C4-2B (cell line): ENCODE data around the gene GRK5.

Experiments
- CTCF ChIP-seq: fragments of 450-650 bp; conservative IDR thresholded peaks from 2 replicates; pipeline ENCODE4 v1.5.1; 2017; ENCODE audit warnings: mild to moderate bottlenecking
- ZFX ChIP-seq: fragments of 450-650 bp; IDR thresholded peaks from 2 replicates; pipeline ENCODE4 v1.6.1; 2017

DNA sequence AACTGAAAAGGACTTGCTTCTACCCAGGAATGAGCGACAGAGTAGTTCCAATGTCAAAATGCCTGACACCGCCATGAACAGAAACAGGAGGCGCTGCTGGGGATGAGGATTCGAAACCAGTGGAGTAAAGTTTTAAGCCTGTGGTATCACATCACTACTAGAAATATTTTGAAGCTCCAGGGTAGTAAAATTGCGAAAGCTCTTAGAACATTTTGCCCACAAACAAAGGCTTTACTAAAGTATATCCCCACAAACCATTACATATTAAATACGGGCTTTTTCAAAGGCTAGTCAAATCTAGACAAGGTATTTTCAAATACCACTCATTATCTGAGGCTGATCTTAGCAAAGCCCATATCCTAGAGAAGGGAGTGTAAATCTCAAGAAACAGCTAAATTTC, 31.2 kb upstream of the GRK5 start:
- no peak for TF ChIP-seq CTCF
- no peak for TF ChIP-seq ZFX
